ENCODE data around the gene COL8A2.

The COL8A2 gene

DNA sequence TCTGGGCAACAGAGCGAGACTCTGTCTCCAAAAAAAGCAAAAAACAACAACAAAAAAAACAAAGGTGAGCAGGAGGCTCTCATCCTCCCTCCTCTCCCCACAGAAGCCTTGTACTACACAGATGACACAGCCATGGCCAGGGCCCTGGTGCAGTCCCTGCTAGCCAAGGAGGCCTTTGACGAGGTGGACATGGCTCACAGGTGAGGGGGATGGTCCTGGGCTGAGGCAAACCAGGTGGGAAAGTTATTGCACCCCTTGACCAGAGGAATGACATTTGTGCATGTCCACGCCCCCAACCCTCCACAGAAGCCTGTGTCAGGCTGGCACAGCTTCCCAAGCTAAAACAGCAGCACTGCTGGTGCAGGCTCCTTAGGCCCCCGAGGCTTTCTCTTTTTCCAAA is 33.9 kb downstream of the COL8A2 start:
- DNase-seq (ENCODE audit: low spot score), result no peak

DNA sequence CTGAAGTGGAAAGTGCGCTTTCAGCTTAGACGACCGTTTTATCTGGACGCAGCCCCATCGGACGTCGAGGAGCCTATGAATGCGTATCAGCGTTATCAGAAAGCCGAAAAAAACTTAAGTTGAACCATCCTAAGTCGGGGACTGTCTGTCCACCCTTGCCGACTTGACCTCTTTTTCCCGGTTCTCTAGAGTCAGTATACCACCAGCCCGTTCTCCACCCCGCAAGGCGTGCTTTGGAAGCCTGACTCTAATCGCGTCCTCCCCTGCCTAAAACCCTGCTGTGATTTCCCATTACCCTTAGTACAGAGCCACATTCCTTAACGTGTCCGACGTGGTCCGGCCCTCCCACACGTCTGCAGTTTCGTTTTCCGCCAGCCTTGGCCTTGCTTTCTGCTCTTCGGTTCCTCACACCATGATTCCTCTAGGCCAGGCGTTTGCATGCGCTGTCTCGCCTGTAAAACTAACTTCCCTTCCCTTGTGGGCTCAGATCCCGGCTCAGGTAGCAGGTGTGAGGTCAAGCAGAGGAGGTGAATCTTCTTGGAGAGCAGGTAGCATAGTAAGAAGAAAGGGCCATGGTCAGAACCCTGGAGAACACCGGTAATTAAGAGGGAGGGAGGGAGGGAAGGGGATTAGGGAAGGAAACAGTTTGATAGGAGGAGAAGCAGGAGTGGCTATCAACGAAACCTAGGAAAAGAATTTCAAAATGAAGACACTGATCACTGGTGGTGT is 35.5 kb downstream of the COL8A2 start:
- no peak for DNase-seq (ENCODE audit: low spot score)

DNA sequence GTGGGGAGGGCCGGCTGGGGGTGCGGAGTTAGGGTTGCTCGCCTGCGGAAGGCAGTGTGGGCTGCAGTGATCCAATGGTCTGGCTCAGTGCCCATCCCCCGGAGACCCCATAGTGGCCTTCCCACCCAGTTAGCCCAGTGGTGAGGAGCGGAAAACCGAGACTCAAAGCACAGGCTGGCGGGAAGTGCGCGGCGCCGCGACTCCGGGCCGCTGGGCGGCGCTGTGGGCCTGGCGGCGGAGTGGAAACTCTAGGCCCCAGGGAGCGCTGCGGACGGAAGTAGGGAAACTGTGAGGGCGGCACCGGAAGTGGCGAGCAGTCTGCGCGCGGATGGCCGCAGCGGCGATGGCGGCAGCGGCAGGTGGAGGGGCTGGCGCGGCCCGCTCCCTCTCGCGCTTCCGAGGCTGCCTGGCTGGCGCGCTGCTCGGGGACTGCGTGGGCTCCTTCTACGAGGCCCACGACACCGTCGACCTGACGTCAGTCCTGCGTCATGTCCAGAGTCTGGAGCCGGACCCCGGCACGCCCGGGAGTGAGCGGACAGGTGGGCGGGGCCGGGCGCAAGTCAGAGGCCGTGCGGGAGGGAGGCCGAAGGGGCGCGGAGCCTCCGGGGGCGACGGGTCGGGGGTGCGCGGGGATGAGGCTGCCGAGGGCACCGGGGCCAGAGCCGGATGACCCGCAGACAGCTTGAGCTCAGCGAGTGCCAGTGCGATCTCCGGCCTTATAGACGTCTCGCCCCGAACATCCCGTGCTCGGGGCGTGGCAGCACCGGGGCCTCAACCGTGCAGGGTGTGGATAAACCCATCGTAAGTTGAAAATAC is 36.2 kb downstream of the COL8A2 start, which contains the start of gene ADPRS:
TSS of gene ADPRS (plus strand) at position 316 of the 816 bp plus-strand sequence. CDS start at position 329, 13 bp downstream.
- peak; percentile 94 for DNase-seq (ENCODE audit: low spot score)

DNA sequence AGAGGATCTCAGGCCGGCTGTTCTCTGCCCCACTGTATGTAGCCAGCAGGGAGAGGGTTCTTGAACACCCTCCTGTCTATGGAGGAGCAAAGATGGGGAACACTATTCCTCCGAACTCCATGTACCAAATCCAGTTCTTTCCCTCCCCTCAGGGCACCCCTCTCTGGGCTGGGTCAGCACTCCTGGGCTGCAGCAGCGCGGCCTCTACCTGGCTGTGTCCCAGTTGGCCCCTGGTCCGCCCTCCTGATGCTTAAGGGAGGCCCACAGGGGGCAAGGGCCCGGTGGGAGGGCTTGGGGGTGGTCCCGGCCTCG is 36.8 kb downstream of the COL8A2 start:
- DNase-seq (ENCODE audit: low spot score), result peak; percentile 67

DNA sequence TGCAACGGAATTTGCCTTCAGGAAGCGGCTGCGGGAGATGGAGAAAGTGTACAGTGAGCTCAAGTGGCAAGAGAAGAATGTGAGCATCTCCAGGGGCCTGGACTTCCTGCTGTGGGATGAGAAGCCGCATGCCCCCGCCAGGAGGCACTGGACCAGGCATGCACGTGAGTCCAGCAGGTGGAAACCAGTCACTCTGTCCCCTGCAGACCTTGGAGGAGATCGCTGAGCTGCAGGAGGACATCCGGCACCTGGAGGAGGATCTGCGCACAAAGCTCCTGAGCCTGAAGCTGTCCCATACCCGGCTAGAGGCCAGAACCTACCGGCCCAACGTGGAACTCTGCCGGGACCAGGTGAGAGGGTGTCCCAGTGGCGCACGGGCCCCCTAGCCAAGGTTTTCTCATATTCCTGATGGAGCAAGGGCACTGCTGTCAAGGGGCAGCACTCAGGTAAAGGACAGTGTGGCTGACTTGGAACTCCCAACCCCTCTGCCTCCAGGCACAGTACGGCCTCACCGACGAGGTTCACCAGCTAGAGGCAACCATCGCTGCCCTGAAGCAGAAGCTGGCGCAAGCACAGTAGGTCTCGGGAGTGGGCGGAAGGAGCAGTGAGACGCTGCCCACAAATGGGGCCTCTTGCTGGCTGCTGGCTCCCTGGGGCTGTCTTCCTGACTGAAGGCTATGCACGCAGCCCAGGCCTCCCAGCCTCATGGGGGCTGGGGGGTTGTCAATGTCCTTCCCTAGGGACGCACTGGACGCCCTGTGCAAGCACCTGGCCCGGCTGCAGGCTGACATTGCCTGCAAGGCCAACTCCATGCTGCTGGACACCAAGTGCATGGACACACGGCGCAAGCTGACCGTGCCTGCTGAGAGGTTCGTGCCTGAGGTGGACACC is 37.5 kb downstream of the COL8A2 start:
- no peak for DNase-seq (ENCODE audit: low spot score)

DNA sequence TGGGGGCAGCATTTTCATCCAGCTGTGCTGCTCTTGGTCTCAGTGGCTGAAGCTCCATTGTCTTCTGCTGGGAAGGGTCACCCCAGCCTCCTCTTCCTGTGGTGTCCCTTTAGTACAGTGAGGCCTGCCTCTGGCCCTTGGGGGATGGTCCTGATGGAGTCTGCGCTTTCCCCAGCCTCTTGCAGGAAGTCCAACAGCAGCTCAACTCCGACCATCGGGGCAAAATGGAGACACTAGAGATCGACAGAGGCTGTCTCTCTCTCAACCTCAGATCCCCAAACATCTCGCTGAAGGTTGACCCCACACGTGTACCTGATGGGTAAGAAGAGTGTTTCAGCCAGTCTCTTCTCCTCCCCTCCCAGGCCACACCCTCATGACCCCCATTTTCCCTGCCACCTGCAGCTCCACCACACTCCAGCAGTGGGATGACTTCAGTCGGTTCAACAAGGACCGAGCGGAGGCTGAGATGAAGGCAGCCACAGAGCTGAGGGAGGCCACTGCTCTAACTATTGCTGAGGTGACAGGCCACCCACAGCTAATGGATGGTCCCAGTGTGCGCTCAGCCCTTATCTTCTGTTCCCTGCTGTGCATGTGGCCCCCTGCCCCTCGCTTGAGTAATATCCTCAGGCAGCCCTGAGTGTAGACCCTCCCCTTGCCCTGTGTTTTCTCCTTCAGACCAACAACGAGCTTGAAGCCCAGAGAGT is 38.3 kb downstream of the COL8A2 start:
- DNase-seq (ENCODE audit: low spot score), result no peak

DNA sequence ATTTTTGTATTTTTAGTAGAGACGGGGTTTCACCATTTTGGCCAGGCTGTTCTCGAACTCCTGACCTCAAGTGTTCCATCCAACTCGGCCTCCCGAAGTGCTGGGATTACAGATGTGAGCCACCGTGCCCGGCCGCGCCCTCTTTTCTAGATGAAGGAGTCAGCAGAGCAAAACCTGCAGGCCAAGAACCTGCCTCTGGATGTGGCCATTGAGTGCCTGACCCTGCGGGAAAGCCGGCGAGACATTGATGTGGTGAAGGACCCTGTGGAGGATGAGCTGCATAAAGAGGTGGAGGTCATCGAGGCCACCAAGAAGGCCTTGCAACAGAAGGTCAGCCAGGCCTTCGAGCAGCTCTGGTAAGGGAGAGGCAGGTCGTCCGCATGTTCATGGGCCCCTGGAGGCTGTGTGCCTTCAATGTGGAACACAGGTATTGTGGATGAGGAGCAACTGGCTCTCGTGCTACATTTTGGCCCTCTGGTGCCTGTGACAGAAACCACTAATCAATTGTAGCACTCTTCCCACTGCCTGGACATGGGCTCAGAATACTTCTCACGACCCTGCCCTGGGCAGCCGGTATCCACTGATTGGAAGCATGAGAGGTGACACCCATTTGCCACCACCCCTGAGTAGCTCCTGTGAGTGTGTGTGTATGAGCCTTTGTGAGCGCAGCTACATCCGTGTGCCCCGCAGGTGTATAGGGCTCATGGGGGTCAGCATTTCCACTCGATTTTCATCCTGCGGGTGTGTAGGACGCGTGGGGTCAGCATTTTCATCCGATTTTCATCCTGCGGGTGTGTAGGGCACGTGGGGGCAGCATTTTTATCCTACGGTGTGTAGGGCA is 39.1 kb downstream of the COL8A2 start:
- no peak for DNase-seq (ENCODE audit: low spot score)

DNA sequence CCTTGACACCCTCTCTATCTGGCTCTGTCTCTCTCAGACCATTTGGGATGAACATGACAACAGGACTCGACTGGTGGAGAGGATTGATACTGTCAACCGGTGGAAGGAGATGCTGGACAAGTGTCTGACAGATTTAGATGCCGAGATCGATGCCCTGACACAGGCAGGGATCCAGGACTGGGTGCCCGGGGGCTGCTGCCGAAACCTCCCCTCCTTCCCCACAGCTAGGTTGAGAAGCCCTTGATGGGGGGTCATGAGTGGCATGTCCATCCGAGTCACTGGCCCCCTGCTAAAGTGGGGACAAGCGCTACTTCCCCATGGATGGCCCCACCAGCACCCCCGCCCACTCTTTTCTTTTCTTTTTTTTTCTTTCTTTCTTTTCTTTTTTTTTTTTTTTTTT is 39.9 kb downstream of the COL8A2 start:
- no peak for DNase-seq (ENCODE audit: low spot score)

DNA sequence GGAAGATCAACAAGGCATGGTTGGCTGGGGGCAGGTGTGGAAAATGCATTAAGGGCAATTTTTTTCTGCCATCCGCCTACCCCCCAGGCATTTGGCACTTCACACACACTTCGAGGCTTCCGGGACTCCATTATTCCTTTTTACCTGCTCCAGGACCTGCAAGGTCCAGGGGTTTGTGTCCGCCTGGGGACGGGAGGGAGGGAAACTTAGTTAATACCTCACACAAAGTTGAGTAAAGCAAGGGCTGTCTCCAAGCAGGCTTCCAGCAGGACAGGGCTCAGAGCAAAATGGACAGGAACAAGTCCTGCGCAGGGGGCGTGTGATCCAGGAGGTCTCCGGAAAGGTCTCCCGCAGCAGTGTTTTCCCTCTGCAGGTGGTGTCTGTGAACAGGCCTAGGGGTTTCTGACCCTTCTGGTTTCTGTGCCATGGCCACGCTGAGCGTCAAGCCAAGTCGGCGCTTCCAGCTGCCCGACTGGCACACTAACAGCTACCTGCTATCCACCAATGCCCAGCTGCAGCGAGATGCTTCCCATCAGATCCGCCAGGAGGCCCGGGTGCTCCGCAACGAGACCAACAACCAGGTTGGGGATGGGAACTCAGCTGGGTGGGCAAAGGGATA is 40.4 kb downstream of the COL8A2 start:
- DNase-seq (ENCODE audit: low spot score), result no peak

DNA sequence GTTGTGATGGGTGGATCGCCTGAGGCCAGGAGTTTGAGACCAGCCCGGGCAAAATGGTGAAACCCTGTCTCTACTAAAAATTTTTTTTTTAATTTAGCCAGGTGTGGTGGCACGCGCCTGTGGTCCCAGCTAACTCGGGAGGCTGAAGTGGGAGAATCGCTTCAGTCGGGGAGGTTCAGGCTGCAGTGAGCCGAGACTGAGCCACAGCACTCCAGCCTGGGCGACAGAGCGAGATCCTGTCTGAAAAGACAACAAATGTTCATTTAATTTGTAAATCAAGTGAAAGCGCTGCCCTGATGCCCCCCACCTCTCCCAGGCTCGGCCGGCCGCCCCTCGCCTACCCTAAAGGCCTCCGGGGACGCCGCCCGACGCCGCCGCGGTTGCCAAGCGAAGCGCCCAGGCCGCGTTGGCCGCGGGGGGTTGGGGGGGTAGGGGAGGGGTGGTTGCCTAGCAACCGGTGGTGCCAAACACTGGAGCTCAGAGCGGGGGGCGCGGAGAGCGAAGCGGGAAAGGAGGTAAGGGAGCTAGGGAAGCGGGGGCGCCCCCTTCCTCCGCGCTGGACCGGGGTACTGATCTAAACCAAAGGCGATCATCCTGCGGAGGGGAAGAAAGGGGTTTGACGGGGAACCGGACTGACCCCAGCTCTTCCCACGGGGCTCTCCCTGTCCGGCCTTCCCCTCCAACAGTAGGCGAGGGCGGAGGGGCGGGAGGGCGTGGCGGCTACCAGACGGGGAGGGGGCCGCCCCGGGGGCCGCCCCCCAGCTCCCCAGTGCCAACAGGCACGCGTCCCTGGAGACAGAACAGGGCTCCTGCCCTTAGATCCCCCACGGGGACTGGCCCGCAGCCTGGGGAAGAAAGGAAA is 41.2 kb downstream of the COL8A2 start, which contains the start of gene TEKT2:
TSS of gene TEKT2 (plus strand) at position 460 of the 862 bp plus-strand sequence. CDS start 828 bp downstream, outside the sequence.
- DNase-seq (ENCODE audit: low spot score), result peak; percentile 94

DNA sequence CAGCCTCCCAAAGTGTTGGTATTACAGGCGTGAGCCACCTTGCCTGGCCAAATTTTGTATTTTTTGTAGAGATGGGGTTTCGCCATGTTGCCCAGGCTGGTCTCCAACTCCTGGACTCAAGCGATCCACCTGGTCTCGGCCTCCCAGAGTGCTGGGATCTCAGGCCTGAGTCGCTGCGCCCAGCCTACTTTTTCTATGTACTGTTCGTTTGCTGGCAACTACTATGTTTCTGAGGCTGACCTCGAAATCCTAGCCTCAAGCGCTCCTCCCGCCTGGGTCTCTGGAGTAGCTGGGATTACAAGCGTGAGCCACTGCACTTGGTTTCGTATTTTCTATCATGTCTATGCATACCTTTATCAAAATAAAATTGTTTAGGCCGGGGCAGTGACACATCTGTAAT is 41.8 kb downstream of the COL8A2 start:
- DNase-seq (ENCODE audit: low spot score), result no peak

DNA sequence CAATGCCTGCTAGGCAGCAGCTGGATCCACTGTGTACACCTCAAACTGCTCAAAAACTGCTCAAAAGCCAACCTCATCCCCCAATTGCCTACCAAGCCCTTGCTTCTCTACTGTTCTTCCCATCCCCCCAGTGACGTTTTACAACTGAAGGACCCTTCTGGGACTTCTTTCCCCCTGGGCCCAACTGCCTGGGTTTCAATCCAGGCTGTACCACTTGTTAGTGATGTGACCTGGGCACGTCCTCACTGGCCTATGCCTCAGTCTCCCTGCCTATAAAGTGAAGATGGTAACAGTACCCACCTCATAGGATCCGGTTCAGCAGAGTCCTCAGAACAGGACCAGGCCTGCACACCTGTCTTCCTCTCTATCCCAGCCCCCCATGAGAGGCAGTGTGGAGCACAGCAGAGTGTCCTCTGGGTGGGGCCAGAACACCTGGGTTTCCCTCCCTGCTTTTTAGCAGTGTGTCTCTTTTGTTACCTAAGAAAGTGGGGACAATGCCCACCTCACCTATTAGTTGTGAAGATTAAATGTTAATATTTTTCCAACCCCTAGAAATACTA is 43.0 kb downstream of the COL8A2 start:
- DNase-seq (ENCODE audit: low spot score), result no peak

DNA sequence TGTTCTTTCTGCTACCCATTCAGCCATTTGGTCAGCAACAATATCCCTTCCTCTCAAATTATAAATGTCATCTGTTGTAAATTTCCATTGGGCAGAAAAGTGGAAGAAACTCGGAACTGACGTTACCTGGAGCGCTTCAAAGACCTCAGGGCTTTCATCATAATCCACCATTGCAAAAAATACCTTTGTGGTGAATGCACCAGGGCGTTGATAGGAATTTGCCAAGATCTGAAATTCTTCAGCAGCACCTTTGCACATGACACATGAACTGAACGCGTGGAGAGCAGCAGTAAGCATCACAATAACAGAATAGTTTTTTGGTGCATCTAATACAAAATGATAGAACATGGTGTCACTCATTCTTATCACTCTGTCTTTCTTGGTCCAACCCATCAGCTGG is 44.2 kb downstream of the COL8A2 start:
- no peak for DNase-seq (ENCODE audit: low spot score)

DNA sequence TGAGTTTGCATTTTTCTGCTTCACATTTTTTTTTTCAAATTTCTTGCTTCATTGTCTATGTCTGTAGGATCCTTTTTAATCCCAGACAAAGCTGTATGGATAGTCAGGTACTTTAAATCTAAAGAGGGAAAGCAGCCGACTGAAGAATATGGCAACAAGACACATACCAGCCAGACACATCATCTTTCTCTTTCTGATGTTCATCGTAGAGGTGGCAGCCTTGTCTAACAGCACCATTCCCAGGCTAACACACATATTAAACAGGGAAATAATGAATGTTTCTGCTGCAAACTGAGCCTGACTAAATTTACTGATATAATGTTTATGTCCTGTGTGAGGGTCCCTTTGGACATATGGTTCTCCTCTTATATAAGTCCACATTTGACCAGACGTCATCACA is 44.8 kb downstream of the COL8A2 start:
- no peak for DNase-seq (ENCODE audit: low spot score)

DNA sequence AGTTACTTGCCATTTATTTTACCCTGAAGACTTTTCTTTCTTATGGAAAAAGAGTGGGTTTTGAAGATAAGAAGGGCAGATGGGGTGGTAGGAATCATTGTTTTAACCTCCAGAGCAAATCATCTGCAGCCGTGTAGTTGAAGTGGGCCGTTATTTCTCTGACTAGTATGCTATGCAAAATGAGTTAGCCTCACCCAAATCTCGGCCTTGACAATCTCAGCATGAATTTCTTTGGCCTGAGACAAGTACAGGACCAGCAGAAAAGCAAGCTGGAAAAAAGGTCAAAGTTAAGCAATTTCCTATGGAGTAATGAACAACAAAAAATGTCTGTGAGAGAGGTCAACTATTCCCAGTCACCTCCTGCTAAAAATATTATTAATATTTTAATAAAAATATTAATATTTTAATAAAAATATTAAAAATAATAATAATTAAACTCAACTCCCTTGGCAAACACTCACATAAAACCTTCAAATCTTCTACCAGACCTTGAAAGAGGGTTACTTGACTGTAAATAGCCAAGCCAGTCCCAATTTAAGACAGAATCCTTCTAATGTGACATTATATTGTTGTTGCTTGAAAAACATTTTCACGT is 47.9 kb downstream of the COL8A2 start:
- DNase-seq (ENCODE audit: low spot score), result no peak

DNA sequence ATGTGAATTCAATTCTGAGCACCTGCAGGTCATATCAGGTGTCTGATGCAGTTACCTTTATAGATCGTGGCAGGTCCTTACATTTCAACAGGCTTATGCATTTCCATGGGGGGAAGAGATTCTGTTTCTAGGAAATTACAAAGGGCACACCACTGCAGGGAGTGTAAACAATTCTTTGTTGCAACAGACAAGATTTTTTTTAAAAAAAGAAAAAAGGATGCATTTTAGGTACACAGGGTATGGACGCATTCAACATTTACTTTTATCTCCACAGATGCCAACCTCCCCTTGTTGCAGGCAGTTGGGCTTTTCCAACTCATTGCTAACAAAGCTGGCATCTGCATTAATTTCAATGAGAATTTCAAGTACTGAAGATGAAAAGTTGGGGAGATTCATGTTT is 54.7 kb downstream of the COL8A2 start:
- DNase-seq (ENCODE audit: low spot score), result no peak

DNA sequence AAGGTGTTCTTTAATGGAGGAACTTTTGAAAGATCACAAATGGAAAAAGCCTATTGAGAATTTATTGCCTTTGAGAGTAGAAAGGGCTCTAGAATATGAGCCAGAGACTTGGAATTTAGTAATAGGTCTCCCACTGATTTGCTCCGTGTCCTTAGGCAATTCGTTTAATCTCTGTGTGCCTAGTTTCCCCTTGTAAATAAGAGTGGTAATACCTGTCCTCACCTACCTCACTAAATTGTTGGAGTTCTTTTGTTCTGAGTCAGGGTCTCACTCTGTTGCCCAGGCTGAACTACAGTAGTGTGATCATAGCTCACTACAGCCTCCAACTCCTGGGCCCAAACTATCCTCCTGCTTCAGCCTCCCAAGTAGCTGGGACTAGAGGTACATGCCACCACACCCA is 56.2 kb downstream of the COL8A2 start:
- no peak for DNase-seq (ENCODE audit: low spot score)

DNA sequence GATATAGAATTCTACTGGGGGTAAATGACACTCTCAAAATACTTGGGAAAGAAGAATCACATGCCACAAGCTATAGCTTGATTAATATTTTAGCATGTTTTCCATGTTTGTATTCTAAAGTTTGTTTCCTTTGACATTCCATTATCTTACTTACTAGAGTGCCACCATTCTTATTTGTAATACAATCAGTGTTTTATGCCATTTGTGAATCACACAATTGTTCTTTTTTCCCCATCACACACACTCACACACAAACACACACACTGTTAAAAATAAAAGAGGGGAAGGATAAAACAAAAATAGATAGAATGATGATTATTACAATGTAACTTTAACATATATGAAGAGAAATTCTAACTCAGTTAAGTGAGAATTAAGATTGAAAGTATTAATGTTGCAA is 57.2 kb downstream of the COL8A2 start:
- DNase-seq (ENCODE audit: low spot score), result no peak

DNA sequence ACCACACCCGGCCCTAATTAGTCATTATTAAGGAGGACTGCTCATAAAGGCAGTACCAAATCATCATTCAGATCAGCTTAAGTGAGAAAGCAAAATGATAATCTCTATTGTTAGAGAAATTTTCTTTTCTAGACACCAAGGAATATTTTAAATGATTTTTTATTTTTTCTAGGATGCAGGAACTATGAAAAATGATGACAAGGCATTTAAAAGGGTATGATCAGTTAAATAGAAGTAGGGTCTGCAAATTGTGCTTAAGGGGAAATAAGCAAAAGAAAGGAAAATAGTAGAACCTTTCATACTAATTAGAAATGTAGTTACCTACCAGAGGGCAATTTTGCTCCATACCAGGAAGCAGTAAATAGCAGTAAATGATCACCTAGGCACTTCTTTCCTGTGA is 62.7 kb downstream of the COL8A2 start:
- no peak for DNase-seq (ENCODE audit: low spot score)

Measured in ecto neural progenitor cell (in vitro differentiated cells).